Measurements from ENCODE around the gene PAX5. TPM values are rescaled to one million over a fixed set of nuclear protein-coding genes. Genes with fewer than 3 reads are reported as not detected.

Gene PAX5
- total RNA-seq, 1 experiment from 2014 or later: 0.39 TPM

DNA sequence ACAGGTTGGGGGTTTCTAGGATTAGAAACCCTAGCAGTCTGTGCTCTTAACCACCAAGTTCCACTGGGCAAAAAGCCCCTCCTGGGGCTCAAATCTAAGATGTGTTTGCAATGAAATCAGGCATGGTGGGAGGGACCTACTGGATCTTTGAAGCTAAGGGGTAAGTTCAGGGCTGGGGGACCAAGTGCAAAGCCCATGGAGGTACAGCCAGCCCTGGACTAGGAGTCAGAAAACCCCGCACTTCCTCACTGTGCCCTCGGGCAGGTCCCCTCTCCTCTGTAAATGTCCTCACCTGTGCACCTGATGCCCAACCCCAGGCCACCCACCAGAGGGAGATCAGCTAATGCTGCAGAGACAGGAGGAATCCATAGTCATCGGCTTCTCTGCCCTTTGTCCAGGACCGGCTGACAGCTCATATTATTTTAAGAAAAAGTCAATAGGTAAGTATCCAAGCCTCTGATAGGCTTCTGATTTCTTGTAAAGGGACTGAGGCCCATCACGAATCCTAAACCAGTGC, 138.3 kb downstream of the PAX5 start:
- no peaks in the 10 kb centered on the region for H3K9me3 ChIP-seq (ENCODE audit: control insufficient read depth, low read depth, low read length)
- Mint-ChIP-seq H3K27ac (no peak overlapping the region), H3K27me3 (ENCODE audit: low read depth) (peaks cover 4% of the 10 kb centered on the region), H3K36me3 (ENCODE audit: insufficient read depth in 1 of 3, low read depth in 3 of 3) (no peaks in the 10 kb centered on the region), H3K9me3 (no peaks in the 10 kb centered on the region), H3K4me3 (no peak overlapping the region), H3K4me1 (peaks cover 16 to 33% of the 10 kb centered on the region in 2 experiments)
- no peaks in the 10 kb centered on the region for H4K20me1 ChIP-seq (ENCODE audit: control insufficient read depth, insufficient read depth, insufficient read length)
- no peak overlapping the region for H4K8ac ChIP-seq (replicated peaks; ENCODE audit: insufficient read length, low read depth, low read length)
- no peak overlapping the region for H2BK20ac ChIP-seq (ENCODE audit: low read depth, low read length, poor library complexity, severe bottlenecking)
- H2AFZ ChIP-seq (ENCODE audit: low read length): no peak overlapping the region
- H2AK5ac ChIP-seq (ENCODE audit: insufficient read length, low read length): no peak overlapping the region
- H3K4me1 ChIP-seq (ENCODE audit: insufficient read depth, low read length): no peaks in the 10 kb centered on the region
- WGBS (ENCODE audit: extremely low coverage, insufficient read length, low lambda C conversion rate): no CpG with 5 or more reads among the region's 5 CpGs
- H3T11ph ChIP-seq (ENCODE audit: low read length): no peak overlapping the region
- no peak overlapping the region for H2BK12ac ChIP-seq (ENCODE audit: insufficient read length, low read depth, low read length)
- no peak overlapping the region for H3K27ac ChIP-seq (ENCODE audit: insufficient read length, low read depth, low read length)
- no peak overlapping the region for H3K4ac ChIP-seq (ENCODE audit: low read depth, low read length)
- no peak overlapping the region for H3K9ac ChIP-seq (ENCODE audit: extremely low read depth, insufficient read length, low read length)
- no peak overlapping the region for H3K18ac ChIP-seq (ENCODE audit: insufficient read length, low read depth, low read length)
- H3K56ac ChIP-seq (ENCODE audit: insufficient read length, low read depth, low read length): no peak overlapping the region
- no peak overlapping the region for H3K4me2 ChIP-seq (ENCODE audit: insufficient read depth, insufficient read length, low read length)
- H2BK120ac ChIP-seq (ENCODE audit: low read depth, low read length, poor library complexity, severe bottlenecking): no peak overlapping the region
- H3K23ac ChIP-seq (ENCODE audit: insufficient read length, low read depth, low read length): no peak overlapping the region
- H3K79me1 ChIP-seq (ENCODE audit: insufficient read depth, low read depth, low read length, poor library complexity, severe bottlenecking): no peaks in the 10 kb centered on the region
- DNase-seq: peak; percentile 32
- no peak overlapping the region for H4K91ac ChIP-seq (ENCODE audit: insufficient read length, low read depth, low read length)
- no peak overlapping the region for H3K14ac ChIP-seq (ENCODE audit: insufficient read depth, low read length)
- TF ChIP-seq, protein P1, sequence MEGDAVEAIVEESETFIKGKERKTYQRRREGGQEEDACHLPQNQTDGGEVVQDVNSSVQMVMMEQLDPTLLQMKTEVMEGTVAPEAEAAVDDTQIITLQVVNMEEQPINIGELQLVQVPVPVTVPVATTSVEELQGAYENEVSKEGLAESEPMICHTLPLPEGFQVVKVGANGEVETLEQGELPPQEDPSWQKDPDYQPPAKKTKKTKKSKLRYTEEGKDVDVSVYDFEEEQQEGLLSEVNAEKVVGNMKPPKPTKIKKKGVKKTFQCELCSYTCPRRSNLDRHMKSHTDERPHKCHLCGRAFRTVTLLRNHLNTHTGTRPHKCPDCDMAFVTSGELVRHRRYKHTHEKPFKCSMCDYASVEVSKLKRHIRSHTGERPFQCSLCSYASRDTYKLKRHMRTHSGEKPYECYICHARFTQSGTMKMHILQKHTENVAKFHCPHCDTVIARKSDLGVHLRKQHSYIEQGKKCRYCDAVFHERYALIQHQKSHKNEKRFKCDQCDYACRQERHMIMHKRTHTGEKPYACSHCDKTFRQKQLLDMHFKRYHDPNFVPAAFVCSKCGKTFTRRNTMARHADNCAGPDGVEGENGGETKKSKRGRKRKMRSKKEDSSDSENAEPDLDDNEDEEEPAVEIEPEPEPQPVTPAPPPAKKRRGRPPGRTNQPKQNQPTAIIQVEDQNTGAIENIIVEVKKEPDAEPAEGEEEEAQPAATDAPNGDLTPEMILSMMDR (conservative IDR thresholded peaks at IDR 0.05): peak; percentile 34; the same call in 1 of the 3 replicates
- no peaks in the 10 kb centered on the region for H3K23me2 ChIP-seq (ENCODE audit: insufficient read length, low read depth, low read length, poor library complexity, severe bottlenecking)
- no peaks in the 10 kb centered on the region for H3K79me2 ChIP-seq (ENCODE audit: insufficient read depth, low read length)
- no peaks in the 10 kb centered on the region; the same call in 1 of the 2 replicates for H3K27me3 ChIP-seq (ENCODE audit: insufficient read depth, low read length)
- H2BK15ac ChIP-seq (ENCODE audit: low read depth, low read length): no peak overlapping the region
- no peak overlapping the region for H4K5ac ChIP-seq (ENCODE audit: insufficient read length, low read depth, low read length)
- H2BK5ac ChIP-seq (ENCODE audit: insufficient read length, low read length): no peak overlapping the region
